GM18517 (cell line): ENCODE data around the gene ARMH3.

Experiments
- ATAC-seq: cut with Tn5 transposase; IDR thresholded peaks from one replicate; pipeline ENCODE4 v1.9.1; 2021; ENCODE audit warnings: mild to moderate bottlenecking, moderate library complexity; ENCODE audit not compliant: unreplicated experiment

The ARMH3 gene

DNA sequence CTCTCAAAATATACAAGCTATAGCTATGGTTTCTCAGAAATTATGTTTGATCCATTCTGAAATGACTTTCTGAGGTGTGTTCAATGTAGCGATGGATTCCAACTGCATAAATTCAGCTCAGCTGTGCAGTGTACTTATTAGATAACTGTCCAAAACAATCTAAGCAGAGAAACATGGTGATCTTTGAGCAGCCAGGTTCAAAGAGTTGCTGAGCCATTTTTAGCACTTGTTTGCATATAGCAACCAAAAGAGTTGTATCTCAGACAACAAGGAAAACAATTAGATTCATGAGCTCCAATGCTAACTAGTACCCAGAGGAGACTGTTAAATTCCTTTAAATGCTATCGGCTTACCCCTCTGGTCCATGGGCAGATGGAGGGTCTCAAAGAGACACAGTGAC, 196.4 kb downstream of the ARMH3 start:
- ATAC-seq: peak; percentile 41

DNA sequence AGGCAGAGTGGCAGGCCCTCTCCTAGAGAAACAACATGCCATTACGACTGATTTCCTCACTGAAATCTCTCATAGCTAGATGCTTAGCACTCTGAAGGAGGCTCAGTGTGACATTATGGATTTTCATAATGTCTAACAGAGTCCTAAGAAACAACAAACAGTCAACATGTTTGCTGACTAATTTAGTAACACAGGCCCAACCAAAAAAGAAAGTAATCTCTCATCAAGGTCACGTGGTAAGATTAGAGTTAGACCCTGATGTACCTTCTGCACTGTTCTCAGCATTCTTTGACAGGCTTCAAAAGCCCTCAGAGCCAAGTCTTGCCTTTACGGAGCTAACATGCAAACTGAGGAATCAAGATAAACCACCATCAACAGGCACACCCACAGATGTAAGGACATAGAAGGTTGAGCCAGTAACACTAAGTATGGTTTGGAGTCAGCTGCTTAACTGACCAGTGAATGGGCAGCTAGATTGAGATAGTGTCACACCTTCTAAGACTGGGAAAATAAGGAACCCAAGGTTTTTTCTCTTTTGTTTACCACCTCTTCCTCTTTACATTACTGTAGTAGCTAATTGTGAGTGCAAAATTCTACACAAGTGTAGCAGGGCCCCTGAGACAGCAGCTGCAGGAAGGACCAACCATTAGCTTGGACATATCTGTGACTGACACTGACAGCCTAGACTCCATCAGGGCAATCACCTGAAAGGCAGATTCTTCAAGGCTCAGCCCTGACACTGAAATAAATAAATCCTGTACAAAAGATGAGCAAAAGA, 197.1 kb downstream of the ARMH3 start:
- peak; percentile 79 for ATAC-seq

DNA sequence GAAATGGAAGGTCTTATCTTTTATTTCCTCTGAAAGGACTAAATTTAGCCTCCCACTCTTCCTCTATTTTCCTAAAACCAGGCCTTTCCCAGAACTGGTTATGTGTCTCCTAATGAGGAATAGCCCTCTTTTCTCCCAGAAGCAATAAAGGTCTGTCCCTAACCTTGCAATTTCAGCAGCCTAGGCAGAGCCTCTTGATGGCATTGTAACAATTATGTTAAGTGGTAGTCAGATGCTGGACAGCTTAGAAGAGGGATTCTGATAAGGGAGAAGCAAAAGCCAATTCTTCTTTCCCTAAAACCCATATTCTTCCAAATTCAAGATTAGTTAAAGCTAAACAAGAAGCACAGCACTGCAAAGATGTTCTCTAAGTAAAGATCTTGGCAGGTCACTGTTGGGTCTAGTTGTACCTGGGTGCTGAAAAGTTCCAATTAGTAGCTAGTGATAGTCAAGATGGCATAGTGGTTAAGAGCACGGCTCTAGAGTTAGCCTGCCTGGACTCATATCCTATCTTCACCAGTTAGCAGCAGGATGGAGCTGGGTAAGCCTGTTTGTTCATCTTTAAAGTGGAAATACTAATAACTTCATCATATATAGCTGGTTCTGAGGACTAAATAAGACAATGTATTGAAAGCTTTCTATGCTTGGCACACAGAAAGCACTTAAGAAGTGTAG, 198.0 kb downstream of the ARMH3 start:
- no peak for ATAC-seq

DNA sequence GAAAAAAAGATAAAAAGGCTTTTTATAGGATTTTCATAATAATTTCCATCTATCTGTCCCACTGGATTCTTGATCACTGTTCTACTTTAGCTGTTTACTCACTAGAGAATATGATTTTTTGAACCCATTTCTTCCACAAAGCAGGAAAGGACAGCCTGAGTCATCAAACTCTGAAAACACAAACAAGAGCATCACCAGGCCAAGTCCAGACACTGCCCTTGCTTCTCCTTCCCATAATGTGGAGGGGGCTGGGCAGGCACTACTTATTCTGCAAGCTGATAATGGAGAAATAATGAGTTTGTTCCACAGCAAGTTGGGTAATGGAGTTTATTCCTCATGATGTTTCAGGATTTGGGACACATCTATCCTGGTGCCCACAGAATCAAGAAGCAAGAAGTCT, 199.3 kb downstream of the ARMH3 start:
- ATAC-seq: no peak

DNA sequence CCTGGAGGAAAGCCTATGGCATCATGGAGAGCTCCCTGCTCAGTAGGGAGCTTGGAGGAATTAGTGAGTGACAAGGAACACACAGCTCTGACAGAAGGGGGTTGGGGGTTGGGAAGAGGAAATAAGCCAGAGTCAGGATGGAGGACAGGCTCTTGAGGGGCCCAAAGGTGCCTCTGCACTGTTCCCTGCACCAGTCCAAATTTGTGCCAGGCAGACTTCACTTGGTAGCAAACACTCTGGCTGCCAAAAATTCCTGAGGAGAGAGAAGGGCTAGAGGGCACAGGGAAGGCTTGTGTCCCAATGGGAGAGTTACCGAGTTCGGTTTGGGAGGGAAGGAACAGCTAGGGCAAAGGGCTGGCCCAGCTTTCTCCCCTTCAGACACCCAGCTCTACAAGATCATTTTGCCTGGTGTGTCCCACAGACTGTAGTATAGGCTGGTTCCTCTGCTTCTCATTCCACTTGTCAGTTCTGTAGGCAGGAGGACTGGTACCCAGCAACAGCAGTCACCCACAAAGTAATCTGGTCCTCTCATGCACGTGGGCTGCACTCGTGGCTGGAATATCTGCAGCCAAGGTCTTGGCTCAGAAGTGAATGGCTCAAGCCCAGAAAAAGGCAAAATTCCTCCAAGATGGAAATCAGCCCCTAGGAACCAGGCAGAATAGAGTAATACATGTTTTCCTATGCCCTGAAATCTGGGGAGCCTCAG, 204.4 kb downstream of the ARMH3 start:
- ATAC-seq: no peak

DNA sequence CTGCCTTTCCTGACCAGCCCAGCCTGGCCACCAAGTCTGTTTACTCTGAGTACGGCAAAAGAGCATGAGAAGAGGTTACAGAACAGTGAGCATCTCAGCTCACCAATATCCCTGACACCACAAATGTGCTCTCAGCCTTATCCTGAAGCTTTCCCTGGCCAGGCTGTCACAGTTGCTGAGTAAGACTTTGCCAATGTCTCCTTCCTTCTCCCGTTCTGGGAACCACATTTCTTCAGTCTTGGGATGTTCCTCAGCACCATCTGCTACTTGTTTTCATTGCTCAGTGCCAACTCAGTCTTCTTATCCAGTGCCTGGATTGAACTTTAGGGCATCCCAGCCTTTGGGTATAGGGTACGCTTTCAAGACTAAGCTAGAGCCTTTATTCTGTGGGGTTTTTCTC, 205.2 kb downstream of the ARMH3 start:
- ATAC-seq: no peak

DNA sequence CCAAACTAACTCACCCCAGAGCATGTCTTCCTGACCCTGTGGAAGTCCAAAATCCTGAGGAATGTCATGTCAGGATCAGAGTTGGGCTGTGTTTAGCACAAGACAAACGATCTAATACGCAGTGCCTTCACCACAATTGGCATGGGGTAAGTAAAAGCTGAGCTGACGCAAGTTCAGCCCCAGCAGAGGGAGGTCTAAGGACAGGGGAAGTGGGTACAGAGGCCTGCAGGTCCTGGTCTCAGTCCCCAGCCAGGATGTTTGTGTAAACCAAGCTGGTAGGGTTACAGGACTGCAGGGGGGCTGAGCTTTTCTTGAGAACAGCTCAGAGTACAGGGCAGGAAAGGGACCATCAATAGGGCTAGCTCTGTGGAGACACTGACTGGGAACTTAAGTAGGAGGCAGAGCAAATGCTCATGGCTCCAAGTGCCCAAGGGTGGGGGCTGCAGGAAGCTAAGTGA, 207.1 kb downstream of the ARMH3 start:
- ATAC-seq: no peak

DNA sequence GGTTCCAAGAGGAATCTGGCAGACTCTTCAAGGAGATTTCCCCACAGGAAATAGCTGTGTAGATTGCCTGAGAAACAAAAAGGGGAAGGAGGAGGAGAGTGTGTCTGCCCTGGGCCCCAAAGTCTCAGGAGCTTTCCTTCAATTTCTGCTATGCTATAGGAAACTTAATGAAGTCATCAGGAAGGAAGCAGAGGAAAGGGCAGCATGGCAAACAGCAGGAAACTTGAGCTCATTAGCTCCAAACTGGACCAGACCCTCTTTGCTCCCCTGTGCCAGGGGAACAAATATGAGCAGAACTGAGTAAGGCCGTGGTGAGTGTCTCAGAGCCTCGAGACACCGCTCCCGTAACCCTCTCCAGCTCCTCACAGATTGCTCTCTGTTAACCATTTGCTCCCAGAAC, 207.6 kb downstream of the ARMH3 start:
- ATAC-seq: no peak

DNA sequence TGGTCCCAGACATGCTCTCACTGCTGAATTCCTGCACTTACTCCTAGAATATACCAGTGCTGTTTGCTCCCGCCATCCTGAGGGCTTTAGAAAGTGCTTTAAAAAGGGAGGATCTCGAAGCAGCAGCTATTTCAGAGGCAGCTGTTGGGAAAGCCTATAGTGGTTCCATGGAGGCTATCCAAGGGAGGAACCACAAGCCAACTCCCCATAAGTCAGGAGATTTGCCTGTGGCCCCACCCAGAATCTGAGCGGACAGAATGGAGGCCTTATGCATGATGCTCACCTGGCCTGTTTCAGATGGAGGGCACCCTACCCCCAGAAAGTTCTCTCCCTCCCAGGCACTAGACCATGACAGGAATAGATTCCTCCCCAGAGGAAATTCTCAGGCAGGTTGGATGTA, 210.1 kb downstream of the ARMH3 start:
- ATAC-seq: no peak

DNA sequence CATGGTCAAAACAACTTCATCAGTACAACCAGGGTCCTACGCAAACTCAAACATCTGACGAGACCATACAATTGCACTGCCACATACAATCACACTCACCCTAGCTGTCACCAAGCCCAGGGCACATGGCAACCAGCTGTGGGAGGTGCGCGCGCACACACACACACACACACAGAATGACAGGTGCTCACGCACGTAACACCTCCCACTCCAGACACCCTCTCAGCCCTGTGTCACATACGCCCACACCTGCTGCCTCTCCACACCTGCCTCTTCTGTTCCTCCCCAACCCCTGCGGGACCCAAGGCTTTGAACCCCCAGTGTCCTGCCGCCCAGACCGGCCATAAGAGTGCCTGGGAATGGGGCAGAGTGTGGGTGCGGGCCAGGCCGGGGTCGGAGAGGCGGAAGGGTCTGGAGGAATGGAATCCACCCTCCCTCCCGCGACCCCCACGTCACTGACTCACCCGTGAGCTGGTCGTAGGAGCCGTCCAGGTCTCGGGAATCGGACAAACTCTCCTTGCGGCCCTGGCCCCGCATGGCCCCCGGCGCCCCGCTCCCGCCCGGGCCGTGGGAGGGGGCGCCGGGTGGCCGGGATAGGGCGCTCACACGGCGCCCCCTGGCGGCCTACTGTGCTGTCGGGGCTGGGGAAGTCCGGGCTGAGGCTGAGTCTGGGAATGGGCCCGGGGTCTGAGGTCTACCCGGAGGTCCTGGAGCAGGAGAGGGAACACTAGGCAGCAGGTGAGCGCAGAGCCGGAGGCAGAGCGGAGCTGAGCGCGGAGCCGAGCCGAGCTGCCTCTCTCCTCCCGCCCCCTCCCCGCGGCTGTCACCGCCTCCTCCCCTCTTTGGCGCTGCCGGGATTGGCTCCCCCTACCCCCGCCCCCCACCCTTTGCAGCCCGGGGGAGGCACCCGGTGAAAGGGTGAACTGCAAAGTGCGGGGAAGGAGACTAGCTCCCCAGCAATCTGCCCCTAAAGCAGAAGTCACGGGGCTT, 212.6 kb downstream of the ARMH3 start, which contains the start of gene KCNIP2:
Gene KCNIP2, minus strand, starts transcription at position 769 of the 990 bp plus-strand sequence. Its CDS starts 232 bp downstream, at position 537.
- no peak for ATAC-seq

DNA sequence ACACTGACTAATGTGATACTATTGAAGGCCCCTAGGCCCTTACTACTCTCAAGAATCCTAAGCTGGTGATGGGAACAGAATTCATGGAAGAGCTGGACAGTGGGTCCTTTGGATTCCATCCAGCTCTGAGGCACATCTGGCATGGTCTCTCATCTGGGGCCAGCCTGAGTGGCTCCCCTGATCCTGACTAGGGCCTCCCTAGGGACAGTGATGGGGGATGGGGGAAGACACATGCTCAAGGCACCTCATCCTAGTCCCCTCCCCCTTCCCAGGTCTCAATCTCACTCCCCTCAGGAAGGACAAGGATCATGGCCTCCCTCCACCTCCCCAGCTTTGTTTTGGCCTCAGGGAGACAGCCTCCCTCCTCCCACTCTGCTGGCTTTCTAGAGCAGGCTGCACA, 214.1 kb downstream of the ARMH3 start:
- ATAC-seq: no peak

DNA sequence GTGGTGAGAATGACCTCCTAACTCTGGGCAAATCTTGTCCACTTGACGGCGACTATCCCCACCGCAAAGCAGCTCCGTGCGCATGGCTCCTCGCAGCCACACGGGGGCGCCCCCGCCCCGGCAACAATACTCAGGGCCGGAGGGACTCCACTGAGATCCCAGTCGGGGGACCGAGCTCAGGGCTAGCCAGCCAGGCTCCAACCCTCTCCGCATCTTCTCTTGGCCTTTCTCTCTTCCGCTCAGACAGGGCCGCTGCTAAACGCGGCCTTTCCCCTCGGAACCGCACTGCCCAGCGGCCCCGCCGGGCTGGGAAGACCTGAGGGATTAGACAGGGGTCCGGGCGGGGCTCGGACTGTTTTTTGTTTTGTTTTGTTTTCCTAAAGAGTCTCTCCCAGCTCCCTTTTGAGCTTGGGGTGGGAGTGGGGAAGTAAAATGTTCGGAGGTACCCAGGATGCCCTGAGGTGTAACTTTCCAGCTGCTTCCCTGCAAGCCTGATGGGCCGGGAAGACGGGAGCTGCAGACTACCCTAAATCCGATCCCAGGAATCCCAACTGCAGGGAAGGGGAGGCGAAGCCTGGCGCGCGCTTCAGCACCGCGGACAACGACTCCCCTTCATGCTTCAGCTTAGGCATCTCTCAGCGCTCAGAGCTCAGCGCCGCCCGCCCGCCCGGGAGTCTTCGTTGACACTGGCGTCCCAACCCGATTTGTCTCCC, 215.1 kb downstream of the ARMH3 start:
- peak; percentile 63 for ATAC-seq

DNA sequence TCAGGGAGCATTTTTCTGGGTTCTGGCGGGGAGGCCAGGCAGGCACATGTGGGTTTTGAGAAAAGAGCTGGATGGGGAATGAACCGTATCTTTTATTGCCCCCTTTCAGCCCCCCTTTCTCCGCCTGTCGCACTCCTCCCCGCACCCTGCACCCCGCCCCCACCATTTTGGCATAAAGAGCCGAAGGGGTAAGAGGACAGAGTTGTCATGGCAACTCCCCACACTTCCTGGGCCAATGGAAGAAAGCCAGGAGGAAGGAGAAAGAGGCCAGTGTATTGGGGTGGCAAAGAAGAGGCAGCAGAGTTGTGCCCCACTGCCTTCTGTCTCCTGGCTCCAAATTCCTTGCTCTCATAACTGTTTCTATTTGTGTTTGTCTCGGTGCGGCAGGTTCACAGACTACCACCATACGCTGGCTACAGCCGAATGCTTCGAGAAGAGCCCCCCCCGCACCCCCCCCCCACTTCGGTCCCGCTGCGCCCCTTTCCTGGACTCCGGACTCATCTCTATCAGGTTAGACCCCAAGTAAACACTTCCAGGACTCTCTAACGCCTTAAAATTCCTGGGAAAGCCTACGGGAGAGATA, 215.8 kb downstream of the ARMH3 start:
- no peak for ATAC-seq

DNA sequence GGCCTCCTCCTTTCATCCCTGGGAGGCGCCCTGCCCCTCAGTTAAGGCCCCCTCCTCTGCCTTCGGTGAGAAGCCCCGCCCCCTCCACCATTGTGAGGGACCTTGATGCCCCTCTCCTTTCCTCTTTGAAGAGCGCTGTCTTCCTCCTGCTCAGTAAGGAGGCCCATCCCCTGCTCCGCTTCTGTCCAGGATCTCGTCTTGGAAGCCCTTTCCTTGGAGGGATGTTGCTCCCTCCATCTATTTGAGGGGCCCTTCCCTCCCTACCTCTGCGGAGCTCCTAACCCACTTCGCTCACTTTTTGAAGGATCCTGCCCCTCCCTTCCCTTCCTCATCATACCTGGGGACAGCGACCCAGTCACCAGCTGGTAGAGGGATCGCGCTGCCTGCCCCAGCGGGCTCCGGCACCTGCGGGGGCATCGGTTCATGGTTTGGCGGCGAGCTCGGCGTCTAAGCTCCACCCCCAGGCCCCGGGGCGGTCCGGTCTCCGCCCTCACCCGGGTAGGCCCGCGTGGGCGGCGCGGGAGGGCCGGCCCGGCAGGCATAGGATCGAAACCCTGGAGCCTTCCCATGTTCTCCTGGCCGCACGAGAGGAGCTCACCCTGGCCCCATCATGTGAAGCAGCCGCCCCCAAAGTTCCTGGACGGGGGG, 216.4 kb downstream of the ARMH3 start:
- ATAC-seq: no peak

DNA sequence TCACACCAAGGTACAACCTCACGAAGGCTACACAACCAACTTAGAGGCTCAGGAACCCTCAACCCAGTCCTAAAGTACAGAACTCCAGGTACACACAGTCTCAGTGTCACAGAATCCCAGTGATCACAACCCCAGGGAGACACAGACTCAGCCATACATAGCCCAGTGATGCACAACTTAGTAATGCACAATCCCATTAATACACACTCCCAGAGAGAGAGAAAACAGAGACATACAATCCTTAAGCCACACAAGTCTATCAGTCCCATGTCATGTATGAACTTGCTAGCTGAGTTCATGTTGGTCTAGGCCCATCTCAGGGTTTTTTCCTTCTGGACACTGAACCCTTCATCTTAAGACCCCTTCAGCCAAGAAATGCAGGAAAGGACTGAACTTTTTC, 217.0 kb downstream of the ARMH3 start:
- no peak for ATAC-seq

DNA sequence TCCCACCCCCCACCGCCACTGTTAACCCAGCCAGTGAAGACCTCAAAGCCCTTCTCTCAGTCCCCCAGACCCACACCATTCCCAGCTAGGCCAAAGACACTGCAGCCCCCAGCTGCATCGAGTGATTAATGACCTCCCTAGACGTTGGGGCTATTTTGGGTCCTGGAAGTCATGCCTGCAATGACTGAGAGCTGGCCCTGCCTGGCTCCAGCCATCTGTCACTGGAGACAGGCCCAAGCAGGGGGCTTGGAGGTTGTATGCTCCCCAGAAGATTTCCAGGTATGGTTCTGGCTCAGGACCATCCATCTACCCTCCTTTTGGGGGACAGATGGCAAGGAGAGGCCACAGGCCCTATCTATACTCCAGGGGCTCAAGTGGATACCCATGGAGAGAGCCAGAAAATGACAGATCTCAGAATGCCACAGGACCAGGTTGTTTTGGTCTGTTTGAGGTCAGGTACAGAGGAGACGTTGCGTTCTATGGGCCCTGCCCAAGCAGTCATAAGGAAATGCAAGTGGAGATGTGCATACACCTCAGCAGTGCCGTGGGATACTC, 217.5 kb downstream of the ARMH3 start:
- ATAC-seq: no peak

DNA sequence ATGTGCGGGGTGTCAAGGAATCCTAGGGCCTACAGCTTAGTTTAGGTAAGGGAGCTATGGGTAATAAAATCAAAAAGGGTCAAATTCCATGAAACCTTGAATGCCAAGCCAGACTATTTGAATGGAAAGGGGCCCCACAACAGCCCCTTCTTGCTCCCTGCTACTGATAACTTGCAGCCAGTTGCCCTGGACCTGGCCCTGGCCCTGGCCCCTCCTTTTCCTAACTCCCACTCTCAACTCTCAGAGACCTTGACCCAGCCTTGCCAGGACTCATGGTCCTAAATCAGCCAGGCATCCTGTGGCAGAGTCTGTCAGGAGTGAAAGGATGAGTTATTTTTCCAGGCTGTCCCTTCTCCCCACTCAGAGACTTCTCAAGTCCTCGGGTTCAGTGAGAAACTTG, 218.2 kb downstream of the ARMH3 start:
- no peak for ATAC-seq

DNA sequence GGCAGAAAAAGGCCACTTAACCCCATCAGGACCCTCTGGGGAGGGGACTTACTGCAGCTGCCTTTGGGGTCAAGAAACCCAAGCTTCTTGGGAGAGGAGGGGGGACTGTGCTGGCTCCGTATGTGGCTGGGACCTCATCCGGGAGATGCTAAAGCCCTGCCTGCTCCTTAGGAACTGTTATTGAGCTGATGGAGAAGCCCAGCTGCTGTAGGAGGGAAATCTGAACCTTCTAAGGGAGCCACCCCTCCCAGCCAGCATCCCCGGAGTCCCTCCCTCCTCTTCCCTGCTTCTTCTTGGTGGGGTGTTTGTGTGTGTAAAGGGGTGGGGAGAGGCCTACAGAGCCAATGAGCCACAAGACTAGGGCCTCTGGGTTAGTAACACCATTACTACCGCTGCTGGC, 220.6 kb downstream of the ARMH3 start:
- no peak for ATAC-seq

DNA sequence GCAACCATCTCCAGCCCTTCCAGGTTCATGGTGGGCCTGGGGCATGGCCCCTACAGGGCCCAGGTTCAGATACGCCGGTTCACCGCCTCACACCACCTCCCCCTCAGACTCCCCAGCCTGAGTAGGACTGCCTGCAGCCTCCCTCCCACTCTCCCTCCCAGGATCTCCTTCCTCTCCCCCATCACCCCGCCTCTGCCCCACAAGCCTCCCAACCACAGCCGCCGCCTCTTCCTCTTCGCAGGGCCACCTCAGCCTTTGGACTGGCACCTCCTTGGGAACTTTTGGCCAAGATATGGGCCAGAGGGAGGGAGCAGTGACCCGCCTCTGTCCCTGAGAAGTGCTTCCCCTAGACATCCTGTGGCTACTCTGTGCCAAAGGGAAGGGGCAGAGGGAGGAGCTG, 221.6 kb downstream of the ARMH3 start:
- no peak for ATAC-seq
